ENCODE data around the gene PLEKHN1.

PLEKHN1 gene

DNA sequence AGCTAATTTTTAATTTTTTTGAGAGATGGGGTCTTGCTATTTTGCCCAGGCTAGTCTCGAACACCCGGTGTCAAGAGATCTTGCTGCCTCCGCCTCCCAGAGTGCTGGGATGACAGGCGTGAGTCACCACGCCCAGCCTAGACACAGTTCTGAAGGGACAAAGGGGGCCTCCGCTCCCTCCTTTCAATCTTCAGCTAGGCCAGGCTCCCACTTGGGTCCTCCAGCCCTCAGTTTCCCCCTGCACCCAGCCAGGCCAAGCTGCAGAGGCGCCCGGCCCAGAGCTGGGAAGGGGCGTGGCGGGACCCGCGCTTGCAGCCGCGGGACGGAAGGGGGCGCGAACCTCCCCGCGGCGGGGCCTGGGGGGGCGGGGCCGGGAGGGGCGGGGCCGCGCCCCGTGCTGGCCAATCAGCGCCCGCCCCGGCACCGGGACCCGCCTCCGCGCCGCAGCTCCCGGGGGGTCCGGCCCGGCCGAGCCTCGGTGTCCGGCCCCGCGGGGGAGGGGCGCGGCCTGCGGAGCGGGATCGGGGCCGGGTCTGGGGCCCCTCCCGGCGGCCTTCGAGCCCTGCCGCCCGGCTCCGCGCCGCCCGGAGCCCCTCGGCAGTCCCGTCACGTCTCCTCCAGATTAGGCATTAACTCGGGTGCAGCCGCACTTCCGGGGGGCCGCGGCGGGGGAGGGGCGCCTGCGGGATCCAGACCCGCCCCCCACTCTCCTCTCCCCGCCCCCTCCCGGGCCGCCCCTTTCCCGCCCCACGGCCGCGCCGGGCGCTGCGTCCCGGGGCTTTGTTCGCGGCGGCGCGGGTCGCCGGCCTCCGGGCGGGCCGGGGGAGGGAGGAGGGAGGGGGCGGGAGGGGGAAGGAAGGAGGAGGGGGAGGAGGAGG is 53.1 kb downstream of the PLEKHN1 start (continued):
- TF ChIP-seq YY2 (tag by site-specific recombination; IDR thresholded peaks at IDR 0.05) (no peak), ZNF701 (tag by site-specific recombination; IDR thresholded peaks at IDR 0.05) (no peak), GLI2 (tag by site-specific recombination; IDR thresholded peaks at IDR 0.05; ENCODE audit: borderline replicate concordance, low read depth) (no peak), GLI4 (tag by site-specific recombination; IDR thresholded peaks at IDR 0.05) (no peak), KLF9 (tag by site-specific recombination; IDR thresholded peaks at IDR 0.05; ENCODE audit: low read depth) (peak; percentile 92), ZNF843 (tag by site-specific recombination; IDR thresholded peaks at IDR 0.05) (no peak), KLF1 (tag by site-specific recombination; IDR thresholded peaks at IDR 0.05) (peak; percentile 39; the same call in 1 of the 2 replicates), ZFP69B (tag by site-specific recombination; IDR thresholded peaks at IDR 0.05) (no peak), SALL2 (tag by site-specific recombination; IDR thresholded peaks at IDR 0.05; ENCODE audit: borderline replicate concordance) (no peak), ZNF558 (tag by site-specific recombination; IDR thresholded peaks at IDR 0.05) (no peak), SCRT2 (tag by site-specific recombination; IDR thresholded peaks at IDR 0.05) (no peak), ZSCAN30 (tag by site-specific recombination; IDR thresholded peaks at IDR 0.05) (no peak), KLF7 (tag by site-specific recombination; IDR thresholded peaks at IDR 0.05; ENCODE audit: borderline replicate concordance) (no peak), ZNF585B (tag by site-specific recombination; IDR thresholded peaks at IDR 0.05) (no peak), ZNF654 (tag by site-specific recombination; IDR thresholded peaks at IDR 0.05; ENCODE audit: low read depth) (no peak), ZNF37A (tag by site-specific recombination; IDR thresholded peaks at IDR 0.05) (no peak), SP7 (tag by site-specific recombination; IDR thresholded peaks at IDR 0.05) (0 out of 2 replicates have a peak, but pooled peaks have one; percentile 26), ZNF175 (tag by site-specific recombination; IDR thresholded peaks at IDR 0.05) (no peak), ZNF777 (tag by site-specific recombination; IDR thresholded peaks at IDR 0.05; ENCODE audit: borderline replicate concordance) (no peak), KLF8 (tag by site-specific recombination; IDR thresholded peaks at IDR 0.05) (peak; percentile 62; the same call in 1 of the 2 replicates), ZNF521 (tag by site-specific recombination; IDR thresholded peaks at IDR 0.05) (no peak), ZNF155 (tag by site-specific recombination; IDR thresholded peaks at IDR 0.05) (no peak), ZNF157 (tag by site-specific recombination; IDR thresholded peaks at IDR 0.05) (no peak), ZNF785 (tag by site-specific recombination; IDR thresholded peaks at IDR 0.05) (peak; percentile 47; the same call in 1 of the 2 replicates), ZNF121 (tag by site-specific recombination; IDR thresholded peaks at IDR 0.05) (peak; percentile 100), ZNF549 (tag by site-specific recombination; IDR thresholded peaks at IDR 0.05) (no peak), ZNF626 (tag by site-specific recombination; IDR thresholded peaks at IDR 0.05) (no peak), KLF16 (tag by site-specific recombination; IDR thresholded peaks at IDR 0.05) (0 out of 2 replicates have a peak, but pooled peaks have one; percentile 22), MZF1 (tag by site-specific recombination; IDR thresholded peaks at IDR 0.05; ENCODE audit: borderline replicate concordance) (no peak)
- TF ChIP-seq, protein P1, sequence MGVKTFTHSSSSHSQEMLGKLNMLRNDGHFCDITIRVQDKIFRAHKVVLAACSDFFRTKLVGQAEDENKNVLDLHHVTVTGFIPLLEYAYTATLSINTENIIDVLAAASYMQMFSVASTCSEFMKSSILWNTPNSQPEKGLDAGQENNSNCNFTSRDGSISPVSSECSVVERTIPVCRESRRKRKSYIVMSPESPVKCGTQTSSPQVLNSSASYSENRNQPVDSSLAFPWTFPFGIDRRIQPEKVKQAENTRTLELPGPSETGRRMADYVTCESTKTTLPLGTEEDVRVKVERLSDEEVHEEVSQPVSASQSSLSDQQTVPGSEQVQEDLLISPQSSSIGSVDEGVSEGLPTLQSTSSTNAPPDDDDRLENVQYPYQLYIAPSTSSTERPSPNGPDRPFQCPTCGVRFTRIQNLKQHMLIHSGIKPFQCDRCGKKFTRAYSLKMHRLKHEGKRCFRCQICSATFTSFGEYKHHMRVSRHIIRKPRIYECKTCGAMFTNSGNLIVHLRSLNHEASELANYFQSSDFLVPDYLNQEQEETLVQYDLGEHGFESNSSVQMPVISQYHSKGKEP (tag by site-specific recombination; IDR thresholded peaks at IDR 0.05): peak; percentile 25; the same call in 1 of the 2 replicates
- TF ChIP-seq, protein P2, sequence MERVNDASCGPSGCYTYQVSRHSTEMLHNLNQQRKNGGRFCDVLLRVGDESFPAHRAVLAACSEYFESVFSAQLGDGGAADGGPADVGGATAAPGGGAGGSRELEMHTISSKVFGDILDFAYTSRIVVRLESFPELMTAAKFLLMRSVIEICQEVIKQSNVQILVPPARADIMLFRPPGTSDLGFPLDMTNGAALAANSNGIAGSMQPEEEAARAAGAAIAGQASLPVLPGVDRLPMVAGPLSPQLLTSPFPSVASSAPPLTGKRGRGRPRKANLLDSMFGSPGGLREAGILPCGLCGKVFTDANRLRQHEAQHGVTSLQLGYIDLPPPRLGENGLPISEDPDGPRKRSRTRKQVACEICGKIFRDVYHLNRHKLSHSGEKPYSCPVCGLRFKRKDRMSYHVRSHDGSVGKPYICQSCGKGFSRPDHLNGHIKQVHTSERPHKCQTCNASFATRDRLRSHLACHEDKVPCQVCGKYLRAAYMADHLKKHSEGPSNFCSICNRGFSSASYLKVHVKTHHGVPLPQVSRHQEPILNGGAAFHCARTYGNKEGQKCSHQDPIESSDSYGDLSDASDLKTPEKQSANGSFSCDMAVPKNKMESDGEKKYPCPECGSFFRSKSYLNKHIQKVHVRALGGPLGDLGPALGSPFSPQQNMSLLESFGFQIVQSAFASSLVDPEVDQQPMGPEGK (tag by site-specific recombination; IDR thresholded peaks at IDR 0.05): peak; percentile 85
- TF ChIP-seq, protein P3, sequence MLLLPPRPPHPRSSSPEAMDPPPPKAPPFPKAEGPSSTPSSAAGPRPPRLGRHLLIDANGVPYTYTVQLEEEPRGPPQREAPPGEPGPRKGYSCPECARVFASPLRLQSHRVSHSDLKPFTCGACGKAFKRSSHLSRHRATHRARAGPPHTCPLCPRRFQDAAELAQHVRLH (tag by site-specific recombination; IDR thresholded peaks at IDR 0.05): no peak
- TF ChIP-seq, protein P4, sequence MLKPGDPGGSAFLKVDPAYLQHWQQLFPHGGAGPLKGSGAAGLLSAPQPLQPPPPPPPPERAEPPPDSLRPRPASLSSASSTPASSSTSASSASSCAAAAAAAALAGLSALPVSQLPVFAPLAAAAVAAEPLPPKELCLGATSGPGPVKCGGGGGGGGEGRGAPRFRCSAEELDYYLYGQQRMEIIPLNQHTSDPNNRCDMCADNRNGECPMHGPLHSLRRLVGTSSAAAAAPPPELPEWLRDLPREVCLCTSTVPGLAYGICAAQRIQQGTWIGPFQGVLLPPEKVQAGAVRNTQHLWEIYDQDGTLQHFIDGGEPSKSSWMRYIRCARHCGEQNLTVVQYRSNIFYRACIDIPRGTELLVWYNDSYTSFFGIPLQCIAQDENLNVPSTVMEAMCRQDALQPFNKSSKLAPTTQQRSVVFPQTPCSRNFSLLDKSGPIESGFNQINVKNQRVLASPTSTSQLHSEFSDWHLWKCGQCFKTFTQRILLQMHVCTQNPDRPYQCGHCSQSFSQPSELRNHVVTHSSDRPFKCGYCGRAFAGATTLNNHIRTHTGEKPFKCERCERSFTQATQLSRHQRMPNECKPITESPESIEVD (tag by site-specific recombination; IDR thresholded peaks at IDR 0.05): no peak

All from HEK293 (cell line).